GM15510 (cell line): ENCODE results near the gene PLCB3.

Experiments
- POLR2A ChIP-seq: IDR thresholded peaks from 3 replicates; pipeline ENCODE4 v1.6.1; 2011; ENCODE audit warnings: borderline replicate concordance; ENCODE audit not compliant: insufficient read length; ENCODE audit errors: extremely low read depth

The PLCB3 gene

GRCh38 chr11:64290352-64291261, 39.3 kb downstream of the PLCB3 start:
- TF ChIP-seq POLR2A = no peak

- TF ChIP-seq POLR2A = no peak
These were observed 40.0 kb downstream of the PLCB3 start, which contains the start of gene KCNK4 for GRCh38 chr11:64291262-64291751. KCNK4 (plus strand) TSS chr11:64291302; CDS start chr11:64293019, 1,717 bp downstream.

- no peak for TF ChIP-seq POLR2A
These were observed 40.6 kb downstream of the PLCB3 start for GRCh38 chr11:64291752-64292459.

GRCh38 chr11:64292460-64293254, 41.3 kb downstream of the PLCB3 start:
- no peak for TF ChIP-seq POLR2A

GRCh38 chr11:64294774-64295173, 43.4 kb downstream of the PLCB3 start:
- no peak for TF ChIP-seq POLR2A

GRCh38 chr11:64295760-64296159, 44.4 kb downstream of the PLCB3 start:
- no peak for TF ChIP-seq POLR2A

- no peak for TF ChIP-seq POLR2A
These were observed 44.9 kb downstream of the PLCB3 start for GRCh38 chr11:64296236-64296635.

- TF ChIP-seq POLR2A = no peak
These were observed 45.7 kb downstream of the PLCB3 start for GRCh38 chr11:64296830-64297698.

- TF ChIP-seq POLR2A = no peak
These were observed 46.5 kb downstream of the PLCB3 start for GRCh38 chr11:64297699-64298358.

GRCh38 chr11:64298966-64299846, 47.9 kb downstream of the PLCB3 start:
- no peak for TF ChIP-seq POLR2A

GRCh38 chr11:64299847-64300648, 48.7 kb downstream of the PLCB3 start, which contains the start of gene CATSPERZ:
CATSPERZ (plus strand) TSS chr11:64300358; CDS start chr11:64300411, 53 bp downstream.
- no peak for TF ChIP-seq POLR2A
